Measurements from ENCODE around the gene MRPL10.
A peak's percentile ranks its signal among the peaks of the same experiment; 100 is the strongest.

Gene MRPL10

GRCh38 chr17:47812146-47812920, 19.0 kb downstream of the MRPL10 start:
- DNase-seq, result no peak

DNA sequence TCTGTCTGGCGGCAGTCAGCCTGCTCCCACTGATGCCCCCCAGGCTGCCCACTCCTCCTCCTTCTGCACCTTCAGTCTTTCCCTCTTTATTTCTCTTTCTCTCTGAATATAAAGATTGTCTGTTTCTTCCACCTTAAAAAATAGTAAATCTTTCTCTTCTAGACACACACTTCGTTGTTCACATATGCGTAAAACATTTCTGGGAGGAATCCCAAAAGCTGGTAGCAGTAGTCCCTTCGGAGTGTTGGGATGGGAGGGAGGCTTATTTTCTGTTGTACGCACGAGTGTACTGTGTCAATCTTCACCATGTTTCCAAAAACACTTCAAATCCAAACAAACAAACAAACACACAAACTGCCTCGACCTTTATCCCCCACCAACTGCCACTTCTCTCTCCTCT, 19.6 kb downstream of the MRPL10 start:
- DNase-seq, result no peak

DNA sequence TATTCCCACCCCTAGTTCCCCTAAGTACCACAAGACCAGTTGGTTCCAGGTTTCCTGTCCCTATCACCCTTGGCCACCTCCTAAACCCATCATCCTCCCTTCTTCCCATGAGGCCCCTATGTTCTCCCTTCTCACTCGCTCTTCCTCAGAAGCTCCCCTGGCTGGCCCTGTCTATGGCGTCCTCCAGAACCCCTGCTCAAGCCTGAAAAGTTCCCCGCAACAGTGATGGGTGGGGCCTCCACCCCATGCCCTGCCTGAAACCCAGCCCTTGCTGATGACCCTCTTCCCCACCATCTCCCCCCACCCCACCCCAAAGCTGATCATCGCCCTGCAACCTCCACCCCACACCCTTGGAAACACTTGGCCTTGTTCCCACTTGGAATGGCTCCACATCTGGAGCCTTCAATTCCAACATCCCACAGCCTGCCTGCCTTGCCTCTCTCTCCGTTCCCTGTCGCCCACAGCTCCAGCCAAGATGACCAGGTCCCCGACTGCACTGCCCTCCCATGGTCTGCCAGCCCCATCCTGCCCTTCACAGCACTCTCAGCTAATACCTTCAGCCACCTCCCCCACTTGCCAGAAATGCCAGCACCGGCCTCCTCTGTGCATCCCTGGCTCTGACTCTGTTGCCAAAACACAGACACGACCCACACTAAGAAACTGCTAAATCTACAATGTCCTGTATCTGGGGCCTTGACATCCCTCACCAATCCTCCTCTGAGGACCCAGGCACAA, 20.3 kb downstream of the MRPL10 start:
- DNase-seq, result no peak

- DNase-seq, result no peak
Measured at GRCh38 chr17:47810200-47810821, 21.0 kb downstream of the MRPL10 start.

GRCh38 chr17:47808830-47809480, 22.4 kb downstream of the MRPL10 start:
- DNase-seq, result no peak

DNA sequence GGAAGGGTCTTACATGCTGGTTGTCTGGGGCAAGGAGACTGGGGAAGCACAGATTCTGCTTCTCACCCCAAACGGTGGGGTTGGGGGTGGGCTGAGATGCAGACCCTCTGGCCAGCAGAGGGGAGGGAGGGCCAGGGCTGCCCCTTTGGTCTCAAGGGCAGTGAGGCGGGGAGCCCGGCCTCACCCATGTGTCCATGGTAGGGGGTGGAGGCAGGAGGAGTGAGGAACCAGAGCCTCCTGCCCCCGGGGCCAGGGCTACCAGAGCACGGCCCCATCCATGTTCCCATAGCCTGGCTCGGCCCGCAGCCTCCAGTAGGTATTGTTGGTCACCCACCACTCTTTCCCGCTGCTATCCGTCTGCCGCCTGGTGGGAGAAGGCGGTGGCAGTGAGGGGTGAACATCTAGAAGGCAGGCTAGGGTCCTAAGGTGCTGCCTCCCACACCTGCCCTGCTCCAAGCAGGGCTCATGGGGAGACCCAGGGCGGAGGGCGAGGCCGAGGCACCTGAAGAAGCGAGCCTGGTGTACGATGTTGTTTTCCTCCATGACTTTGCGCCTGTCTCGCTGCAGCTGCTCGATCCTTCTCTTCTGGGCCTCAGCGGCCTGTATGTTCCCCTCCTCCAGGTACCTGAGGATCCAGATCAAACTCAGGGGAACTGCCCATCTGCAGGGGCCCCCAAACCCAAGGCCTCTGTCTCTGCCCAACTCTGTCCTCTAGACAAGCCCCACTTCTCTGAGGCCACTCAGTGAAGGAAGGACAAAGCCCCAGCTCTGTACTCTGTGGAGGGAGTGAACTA, 23.1 kb downstream of the MRPL10 start:
- DNase-seq, result no peak

GRCh38 chr17:47807421-47807820, 23.9 kb downstream of the MRPL10 start:
- DNase-seq, result no peak

DNA sequence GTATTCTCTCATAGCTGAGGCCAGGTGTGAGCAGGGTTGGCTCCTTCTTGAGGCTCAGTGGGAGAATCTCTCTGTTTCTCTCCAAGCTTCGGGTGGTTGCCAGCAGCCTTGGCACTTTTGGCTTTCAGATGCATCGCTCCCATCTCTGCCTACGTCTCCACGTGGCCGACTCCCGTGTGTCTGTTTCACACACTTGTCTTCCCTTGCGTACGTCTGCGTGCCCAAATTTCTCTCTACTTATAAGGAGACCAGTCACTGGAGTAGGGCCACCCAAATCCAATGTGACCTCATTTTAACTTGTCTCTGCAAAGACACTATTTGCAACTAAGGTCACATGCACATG, 24.5 kb downstream of the MRPL10 start:
- DNase-seq, result no peak

GRCh38 chr17:47806026-47806912, 25.1 kb downstream of the MRPL10 start:
- DNase-seq, result no peak

DNA sequence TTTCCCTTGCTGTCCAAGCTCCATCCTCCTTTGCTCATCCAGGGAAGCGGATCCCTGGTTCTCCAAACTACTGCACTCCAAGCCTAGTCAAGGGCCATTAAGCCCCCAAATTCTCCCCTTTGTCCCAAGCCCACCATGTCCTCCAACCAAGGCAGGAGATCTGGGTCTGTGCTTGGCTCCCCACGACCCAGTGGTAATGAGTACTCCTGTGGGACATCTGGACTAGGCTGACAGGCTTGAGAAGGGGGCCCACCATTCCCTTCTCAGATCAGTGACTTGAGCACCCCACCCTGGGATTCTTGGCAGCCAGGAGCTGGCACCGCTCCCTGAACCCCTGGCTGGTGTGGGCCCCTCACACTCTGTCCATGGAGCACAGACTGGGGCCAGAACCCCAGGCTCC, 26.9 kb downstream of the MRPL10 start:
- DNase-seq, result no peak

DNA sequence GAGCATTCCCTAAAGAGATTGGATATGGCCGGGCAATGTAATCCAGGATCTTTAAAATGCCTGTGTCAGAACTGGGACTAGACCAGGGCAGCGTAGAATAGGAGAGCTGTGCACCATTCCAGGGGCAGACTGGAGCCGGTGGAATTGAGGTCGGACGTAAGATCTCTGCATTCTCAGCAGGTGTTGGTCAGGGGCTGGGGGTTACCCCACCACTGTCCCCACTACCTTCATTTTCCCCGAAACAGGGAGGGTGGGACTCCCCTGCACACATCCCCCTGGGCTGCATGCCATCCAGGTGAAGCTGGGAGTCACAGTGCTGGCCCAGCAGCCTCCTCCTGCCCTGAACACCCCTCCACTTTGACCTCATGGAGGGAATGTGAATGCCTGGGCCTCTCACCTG, 27.6 kb downstream of the MRPL10 start:
- no peak for DNase-seq

DNA sequence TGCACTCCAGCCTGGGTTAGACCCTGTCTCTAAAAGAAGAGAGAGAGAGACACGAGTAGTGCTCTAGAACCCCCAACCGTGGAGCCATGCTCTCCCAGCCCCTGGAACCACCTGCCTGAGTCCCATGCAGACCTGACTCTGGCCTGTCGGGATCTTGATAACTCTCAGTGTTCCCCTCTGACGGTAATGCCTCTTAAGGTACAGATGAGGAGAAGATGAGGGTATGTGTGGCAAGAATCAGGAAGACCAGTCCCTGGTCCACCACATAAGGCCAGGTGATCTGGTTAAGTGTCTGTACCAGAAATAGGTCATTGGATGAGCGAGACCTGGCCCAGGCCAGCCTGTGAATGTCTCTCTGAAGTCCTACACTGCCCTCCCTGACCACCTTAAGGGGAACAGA, 28.1 kb downstream of the MRPL10 start:
- no peak for DNase-seq

GRCh38 chr17:47802341-47803022, 28.9 kb downstream of the MRPL10 start:
- peak; percentile 46 for DNase-seq

GRCh38 chr17:47801906-47802305, 29.4 kb downstream of the MRPL10 start:
- DNase-seq, result no peak

GRCh38 chr17:47801176-47801765, 30.1 kb downstream of the MRPL10 start:
- no peak for DNase-seq

GRCh38 chr17:47800686-47801085, 30.7 kb downstream of the MRPL10 start:
- DNase-seq, result no peak

DNA sequence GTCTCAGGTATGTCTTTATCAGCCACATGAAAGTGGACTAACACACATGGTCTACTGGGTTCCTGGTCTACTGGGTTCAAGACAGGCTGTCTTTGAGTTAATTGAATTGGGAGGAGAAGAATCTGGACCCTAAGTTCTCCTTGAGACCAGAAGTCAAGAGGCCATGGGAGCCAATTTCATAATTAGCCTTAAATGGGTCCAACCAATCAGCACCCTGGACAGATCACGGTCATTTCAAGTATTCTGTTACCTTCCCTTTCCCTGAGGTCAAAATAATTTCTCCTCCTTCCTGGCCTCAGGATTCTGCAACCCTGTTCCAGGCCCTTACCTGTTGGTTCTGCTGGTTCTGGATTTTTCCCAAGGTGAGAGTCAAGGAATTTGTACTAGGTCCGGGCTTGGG, 33.5 kb downstream of the MRPL10 start:
- no peak for DNase-seq

- no peak for DNase-seq
Measured at GRCh38 chr17:47792979-47793378, 38.4 kb downstream of the MRPL10 start.

GRCh38 chr17:47792457-47792856, 38.9 kb downstream of the MRPL10 start:
- DNase-seq, result no peak

- DNase-seq, result no peak
Measured at GRCh38 chr17:47791025-47791424, 40.3 kb downstream of the MRPL10 start.

Data from NCI-H1092 treated with DMSO at 0.1 percent for 48 hours (cell line).